H1 (cell line): ENCODE data around the gene HSH2D. TPM values are rescaled to one million over a fixed set of nuclear protein-coding genes. Genes with fewer than 3 reads are reported as not detected.

Experiments
- SUZ12 ChIP-seq: fragments of 200-600 bp; sonication (generic); IDR thresholded peaks from 2 replicates; pipeline ENCODE4 v1.6.1; 2012; ENCODE audit warnings: mild to moderate bottlenecking, inconsistent platforms, low read length, moderate library complexity, mixed read lengths
- polyA plus RNA-seq, 7 experiments: library from polyadenylated mRNA; depleted of rRNA in 3 of 7; stranded (reverse) in 5 of 7; unstranded in 2 of 7; fragments of >200 nt in 5 of 7; fragments of 200-250 nt in 2 of 7; gene quantifications; 1 replicate in 5 of 7; 2 replicates in 1 of 7; 4 replicates in 1 of 7; pipeline versions ENCODE4 v1.2.1 to v1.2.3, GENCODE V29; 2011 to 2013; ENCODE audit warnings: missing spikeins in 2 of 7, mixed read lengths in 2 of 7
- total RNA-seq: library from RNA; stranded (reverse); fragmentation: NEBNext Ultra II Directional; extraction: Animal tissue kit (Norgen Biotek cat#: 25700); gene quantifications from 2 replicates; pipeline ENCODE4 v1.2.1, GENCODE V29; 2021
- TF ChIP-seq, protein P1 (sequence below): fragments of 300-600 bp; sonication (generic); IDR thresholded peaks from 2 replicates; pipeline ENCODE4 v1.7.1; 2012; ENCODE audit warnings: low read length, moderate library complexity, mild to moderate bottlenecking, inconsistent platforms; ENCODE audit not compliant: insufficient replicate concordance
- TF ChIP-seq, protein P2 (sequence below): IDR thresholded peaks from 2 replicates; pipeline ENCODE4 v1.6.1; 2012; ENCODE audit warnings: inconsistent platforms
- TF ChIP-seq, protein P3 (sequence below): IDR thresholded peaks from 2 replicates; pipeline ENCODE4 v1.6.1; 2012; ENCODE audit warnings: low read length, inconsistent platforms
- TF ChIP-seq, protein P4 (sequence below): IDR thresholded peaks from 2 replicates; pipeline ENCODE4 v1.6.1; 2011; ENCODE audit warnings: low read depth, mild to moderate bottlenecking, low read length; ENCODE audit not compliant: insufficient read depth

HSH2D gene
- total and polyA plus RNA-seq, 2 of the 8 experiments (the other 6 are each of a cell fraction or from before 2014, with no cell fraction given), result 0.67 to 1.6 TPM

DNA sequence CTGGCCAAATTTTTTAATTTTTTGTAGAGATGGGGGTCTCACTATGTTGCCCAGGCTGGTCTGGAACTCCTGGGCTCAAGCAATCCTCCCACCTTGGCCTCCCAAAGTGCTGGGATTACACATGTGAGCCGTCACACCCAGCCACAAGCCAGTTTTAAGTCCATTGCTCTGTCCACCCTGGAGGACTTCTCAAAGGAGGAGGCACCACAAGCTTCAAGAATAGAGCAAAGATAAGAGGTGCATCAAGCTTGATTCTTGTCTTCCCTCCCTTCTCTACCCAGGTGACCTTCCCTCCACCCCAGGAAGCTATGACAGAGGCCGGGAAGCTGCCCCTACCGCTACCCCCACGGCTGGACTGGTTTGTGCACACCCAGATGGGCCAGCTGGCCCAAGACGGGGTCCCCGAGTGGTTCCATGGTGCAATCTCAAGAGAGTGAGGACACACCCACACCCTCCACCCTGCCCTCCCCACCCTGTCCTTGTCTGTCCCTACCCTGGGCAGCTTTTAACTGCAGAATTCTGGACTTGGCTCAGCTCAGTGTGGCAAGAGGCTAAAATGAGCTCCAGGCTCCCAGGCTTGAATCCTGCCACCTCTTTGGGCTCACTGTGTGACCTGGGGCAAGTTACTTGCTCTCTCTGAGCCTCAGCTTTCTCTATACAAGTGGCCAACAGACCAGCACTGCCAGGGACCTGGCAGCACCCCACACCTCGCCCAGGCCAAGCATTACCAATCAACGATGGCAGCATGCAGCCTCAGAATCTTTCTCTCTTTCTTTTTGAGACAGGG is 5.2 kb downstream of the HSH2D start (continued):
- TF ChIP-seq, protein P1, sequence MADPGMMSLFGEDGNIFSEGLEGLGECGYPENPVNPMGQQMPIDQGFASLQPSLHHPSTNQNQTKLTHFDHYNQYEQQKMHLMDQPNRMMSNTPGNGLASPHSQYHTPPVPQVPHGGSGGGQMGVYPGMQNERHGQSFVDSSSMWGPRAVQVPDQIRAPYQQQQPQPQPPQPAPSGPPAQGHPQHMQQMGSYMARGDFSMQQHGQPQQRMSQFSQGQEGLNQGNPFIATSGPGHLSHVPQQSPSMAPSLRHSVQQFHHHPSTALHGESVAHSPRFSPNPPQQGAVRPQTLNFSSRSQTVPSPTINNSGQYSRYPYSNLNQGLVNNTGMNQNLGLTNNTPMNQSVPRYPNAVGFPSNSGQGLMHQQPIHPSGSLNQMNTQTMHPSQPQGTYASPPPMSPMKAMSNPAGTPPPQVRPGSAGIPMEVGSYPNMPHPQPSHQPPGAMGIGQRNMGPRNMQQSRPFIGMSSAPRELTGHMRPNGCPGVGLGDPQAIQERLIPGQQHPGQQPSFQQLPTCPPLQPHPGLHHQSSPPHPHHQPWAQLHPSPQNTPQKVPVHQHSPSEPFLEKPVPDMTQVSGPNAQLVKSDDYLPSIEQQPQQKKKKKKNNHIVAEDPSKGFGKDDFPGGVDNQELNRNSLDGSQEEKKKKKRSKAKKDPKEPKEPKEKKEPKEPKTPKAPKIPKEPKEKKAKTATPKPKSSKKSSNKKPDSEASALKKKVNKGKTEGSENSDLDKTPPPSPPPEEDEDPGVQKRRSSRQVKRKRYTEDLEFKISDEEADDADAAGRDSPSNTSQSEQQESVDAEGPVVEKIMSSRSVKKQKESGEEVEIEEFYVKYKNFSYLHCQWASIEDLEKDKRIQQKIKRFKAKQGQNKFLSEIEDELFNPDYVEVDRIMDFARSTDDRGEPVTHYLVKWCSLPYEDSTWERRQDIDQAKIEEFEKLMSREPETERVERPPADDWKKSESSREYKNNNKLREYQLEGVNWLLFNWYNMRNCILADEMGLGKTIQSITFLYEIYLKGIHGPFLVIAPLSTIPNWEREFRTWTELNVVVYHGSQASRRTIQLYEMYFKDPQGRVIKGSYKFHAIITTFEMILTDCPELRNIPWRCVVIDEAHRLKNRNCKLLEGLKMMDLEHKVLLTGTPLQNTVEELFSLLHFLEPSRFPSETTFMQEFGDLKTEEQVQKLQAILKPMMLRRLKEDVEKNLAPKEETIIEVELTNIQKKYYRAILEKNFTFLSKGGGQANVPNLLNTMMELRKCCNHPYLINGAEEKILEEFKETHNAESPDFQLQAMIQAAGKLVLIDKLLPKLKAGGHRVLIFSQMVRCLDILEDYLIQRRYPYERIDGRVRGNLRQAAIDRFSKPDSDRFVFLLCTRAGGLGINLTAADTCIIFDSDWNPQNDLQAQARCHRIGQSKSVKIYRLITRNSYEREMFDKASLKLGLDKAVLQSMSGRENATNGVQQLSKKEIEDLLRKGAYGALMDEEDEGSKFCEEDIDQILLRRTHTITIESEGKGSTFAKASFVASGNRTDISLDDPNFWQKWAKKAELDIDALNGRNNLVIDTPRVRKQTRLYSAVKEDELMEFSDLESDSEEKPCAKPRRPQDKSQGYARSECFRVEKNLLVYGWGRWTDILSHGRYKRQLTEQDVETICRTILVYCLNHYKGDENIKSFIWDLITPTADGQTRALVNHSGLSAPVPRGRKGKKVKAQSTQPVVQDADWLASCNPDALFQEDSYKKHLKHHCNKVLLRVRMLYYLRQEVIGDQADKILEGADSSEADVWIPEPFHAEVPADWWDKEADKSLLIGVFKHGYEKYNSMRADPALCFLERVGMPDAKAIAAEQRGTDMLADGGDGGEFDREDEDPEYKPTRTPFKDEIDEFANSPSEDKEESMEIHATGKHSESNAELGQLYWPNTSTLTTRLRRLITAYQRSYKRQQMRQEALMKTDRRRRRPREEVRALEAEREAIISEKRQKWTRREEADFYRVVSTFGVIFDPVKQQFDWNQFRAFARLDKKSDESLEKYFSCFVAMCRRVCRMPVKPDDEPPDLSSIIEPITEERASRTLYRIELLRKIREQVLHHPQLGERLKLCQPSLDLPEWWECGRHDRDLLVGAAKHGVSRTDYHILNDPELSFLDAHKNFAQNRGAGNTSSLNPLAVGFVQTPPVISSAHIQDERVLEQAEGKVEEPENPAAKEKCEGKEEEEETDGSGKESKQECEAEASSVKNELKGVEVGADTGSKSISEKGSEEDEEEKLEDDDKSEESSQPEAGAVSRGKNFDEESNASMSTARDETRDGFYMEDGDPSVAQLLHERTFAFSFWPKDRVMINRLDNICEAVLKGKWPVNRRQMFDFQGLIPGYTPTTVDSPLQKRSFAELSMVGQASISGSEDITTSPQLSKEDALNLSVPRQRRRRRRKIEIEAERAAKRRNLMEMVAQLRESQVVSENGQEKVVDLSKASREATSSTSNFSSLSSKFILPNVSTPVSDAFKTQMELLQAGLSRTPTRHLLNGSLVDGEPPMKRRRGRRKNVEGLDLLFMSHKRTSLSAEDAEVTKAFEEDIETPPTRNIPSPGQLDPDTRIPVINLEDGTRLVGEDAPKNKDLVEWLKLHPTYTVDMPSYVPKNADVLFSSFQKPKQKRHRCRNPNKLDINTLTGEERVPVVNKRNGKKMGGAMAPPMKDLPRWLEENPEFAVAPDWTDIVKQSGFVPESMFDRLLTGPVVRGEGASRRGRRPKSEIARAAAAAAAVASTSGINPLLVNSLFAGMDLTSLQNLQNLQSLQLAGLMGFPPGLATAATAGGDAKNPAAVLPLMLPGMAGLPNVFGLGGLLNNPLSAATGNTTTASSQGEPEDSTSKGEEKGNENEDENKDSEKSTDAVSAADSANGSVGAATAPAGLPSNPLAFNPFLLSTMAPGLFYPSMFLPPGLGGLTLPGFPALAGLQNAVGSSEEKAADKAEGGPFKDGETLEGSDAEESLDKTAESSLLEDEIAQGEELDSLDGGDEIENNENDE, result no peak
- TF ChIP-seq, protein P2, sequence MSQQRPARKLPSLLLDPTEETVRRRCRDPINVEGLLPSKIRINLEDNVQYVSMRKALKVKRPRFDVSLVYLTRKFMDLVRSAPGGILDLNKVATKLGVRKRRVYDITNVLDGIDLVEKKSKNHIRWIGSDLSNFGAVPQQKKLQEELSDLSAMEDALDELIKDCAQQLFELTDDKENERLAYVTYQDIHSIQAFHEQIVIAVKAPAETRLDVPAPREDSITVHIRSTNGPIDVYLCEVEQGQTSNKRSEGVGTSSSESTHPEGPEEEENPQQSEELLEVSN, result no peak
- TF ChIP-seq, protein P3, sequence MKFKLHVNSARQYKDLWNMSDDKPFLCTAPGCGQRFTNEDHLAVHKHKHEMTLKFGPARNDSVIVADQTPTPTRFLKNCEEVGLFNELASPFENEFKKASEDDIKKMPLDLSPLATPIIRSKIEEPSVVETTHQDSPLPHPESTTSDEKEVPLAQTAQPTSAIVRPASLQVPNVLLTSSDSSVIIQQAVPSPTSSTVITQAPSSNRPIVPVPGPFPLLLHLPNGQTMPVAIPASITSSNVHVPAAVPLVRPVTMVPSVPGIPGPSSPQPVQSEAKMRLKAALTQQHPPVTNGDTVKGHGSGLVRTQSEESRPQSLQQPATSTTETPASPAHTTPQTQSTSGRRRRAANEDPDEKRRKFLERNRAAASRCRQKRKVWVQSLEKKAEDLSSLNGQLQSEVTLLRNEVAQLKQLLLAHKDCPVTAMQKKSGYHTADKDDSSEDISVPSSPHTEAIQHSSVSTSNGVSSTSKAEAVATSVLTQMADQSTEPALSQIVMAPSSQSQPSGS, result no peak
- no peak for TF ChIP-seq SUZ12
- TF ChIP-seq, protein P4, sequence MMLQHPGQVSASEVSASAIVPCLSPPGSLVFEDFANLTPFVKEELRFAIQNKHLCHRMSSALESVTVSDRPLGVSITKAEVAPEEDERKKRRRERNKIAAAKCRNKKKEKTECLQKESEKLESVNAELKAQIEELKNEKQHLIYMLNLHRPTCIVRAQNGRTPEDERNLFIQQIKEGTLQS, result no peak
